ENCODE results near the gene PKDCC. TPM values are rescaled to one million over a fixed set of nuclear protein-coding genes. Genes with fewer than 3 reads are reported as not detected.

The PKDCC gene
- total RNA-seq, 2 donors from 2014 or later = 25.7 to 93.9 TPM

- peak in 3 of 4 donors; percentile 41 to 50 (median 42) for DNase-seq
- peak overlapping the region; percentile 32 to 72 (median 58) for H3K27ac ChIP-seq
- H3K36me3 ChIP-seq (replicated peaks in 1 of 2; ENCODE audit: insufficient read depth in 1 of 2, low read depth in 2 of 2) = no peaks in the 10 kb centered on the region
- ATAC-seq = peak; percentile 52
- no peaks in the 10 kb centered on the region for H3K27me3 ChIP-seq
- H3K9me3 ChIP-seq = no peaks in the 10 kb centered on the region
- 6 to 62% methylated on average over 4 to 64 of the region's 80 CpGs for whole genome bisulfite sequencing, 2 donors
- TF ChIP-seq CTCF (IDR thresholded peaks at IDR 0.05) = no peak
- TF ChIP-seq POLR2A (IDR thresholded peaks at IDR 0.05) = no peak
- H3K4me1 ChIP-seq = peaks cover 50% of the 10 kb centered on the region
- intact Hi-C loops (cut with DNase I) = no loop called here
- H3K4me3 ChIP-seq = peak overlapping the region; percentile 28 to 32
These were observed 739 bp downstream of the PKDCC start for GRCh38 chr2:42048299-42049220.

- H3K27me3 ChIP-seq = no peaks in the 10 kb centered on the region
- ATAC-seq = no peak
- DNase-seq = no peak
- no peaks in the 10 kb centered on the region for H3K9me3 ChIP-seq
- H3K36me3 ChIP-seq (replicated peaks in 1 of 2; ENCODE audit: insufficient read depth in 1 of 2, low read depth in 2 of 2) = no peaks in the 10 kb centered on the region
- intact Hi-C loops (cut with DNase I) = no loop called here
- H3K4me3 ChIP-seq = peak overlapping the region in 1 of 2 donors; percentile 32
- no peak for TF ChIP-seq CTCF (IDR thresholded peaks at IDR 0.05)
- TF ChIP-seq POLR2A (IDR thresholded peaks at IDR 0.05) = no peak
- H3K4me1 ChIP-seq = peaks cover 58% of the 10 kb centered on the region
- 67 to 72% methylated on average over 9 to 11 of the region's 11 CpGs for WGBS, 2 donors
- H3K27ac ChIP-seq = peak overlapping the region; percentile 13 to 72 (median 39)
These were observed 1.6 kb downstream of the PKDCC start for GRCh38 chr2:42049221-42050009.

- no peak for DNase-seq
- Histone ChIP-seq H3K4me1 (peaks cover 66% of the 10 kb centered on the region), H3K36me3 (replicated peaks in 1 of 2; ENCODE audit: insufficient read depth in 1 of 2, low read depth in 2 of 2) (no peaks in the 10 kb centered on the region), H3K27ac (peak overlapping the region in 3 of 4 donors; percentile 15 to 72 (median 63)), H3K9me3 (no peaks in the 10 kb centered on the region), H3K27me3 (no peaks in the 10 kb centered on the region), H3K4me3 (no peak overlapping the region)
- WGBS, 2 donors = 57 to 67% methylated on average over 13 to 14 of the region's 14 CpGs
- ATAC-seq = no peak
- intact Hi-C loops (cut with DNase I) = no loop called here
- TF ChIP-seq CTCF (IDR thresholded peaks at IDR 0.05) = no peak
- TF ChIP-seq POLR2A (IDR thresholded peaks at IDR 0.05) = no peak
These were observed 2.3 kb downstream of the PKDCC start for GRCh38 chr2:42050010-42050702.

GRCh38 chr2:42050703-42051542 lies 3.1 kb downstream of the PKDCC start:
- intact Hi-C loops (cut with DNase I) = no loop called here
- peaks cover 69% of the 10 kb centered on the region for H3K4me1 ChIP-seq
- H3K27me3 ChIP-seq = no peaks in the 10 kb centered on the region
- ATAC-seq (no peak), DNase-seq (no peak)
- no peaks in the 10 kb centered on the region for H3K36me3 ChIP-seq (replicated peaks in 1 of 2; ENCODE audit: insufficient read depth in 1 of 2, low read depth in 2 of 2)
- H3K4me3 ChIP-seq = no peak overlapping the region
- no peak for TF ChIP-seq CTCF (IDR thresholded peaks at IDR 0.05)
- no peak for TF ChIP-seq POLR2A (IDR thresholded peaks at IDR 0.05)
- WGBS, 2 donors = 62 to 81% methylated on average over 8 of the region's 8 CpGs
- H3K9me3 ChIP-seq = no peaks in the 10 kb centered on the region
- peak overlapping the region; percentile 15 to 72 (median 60) for H3K27ac ChIP-seq

Measured in body of pancreas (tissue), 4 donors.